ENCODE data around the gene SLFN12L. TPM values are rescaled to one million over a fixed set of nuclear protein-coding genes. Genes with fewer than 3 reads are reported as not detected.

Gene SLFN12L
- total and polyA plus RNA-seq, 2 donors (not counting 1 experiment from before 2014, with no cell fraction given) = 0.43 to 3.8 TPM

DNA sequence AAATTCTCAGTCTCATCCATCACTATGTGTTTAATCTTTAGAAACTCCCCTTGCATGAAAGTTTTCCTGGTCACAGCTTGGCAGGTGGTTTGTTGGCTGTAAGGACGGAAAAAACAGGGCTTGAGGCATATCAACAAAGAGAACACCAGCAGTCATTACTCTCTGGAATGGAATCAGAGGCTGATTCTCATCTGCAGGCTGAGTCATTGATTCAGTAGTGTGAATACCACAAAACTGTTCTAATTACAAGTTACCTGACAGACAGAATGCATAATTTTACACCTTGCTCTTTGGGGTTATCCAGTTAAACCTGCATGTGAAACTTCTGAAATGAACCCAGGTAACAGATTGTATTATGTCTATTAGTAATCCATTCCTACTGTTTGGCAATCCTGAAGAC is 11.5 kb upstream of the SLFN12L start:
- Histone ChIP-seq H3K27ac (ENCODE audit: low read length in 2 of 2) (no peak overlapping the region), H3K4me3 (ENCODE audit: control extremely low read depth in 1 of 5, extremely low read depth in 1 of 5, insufficient read depth in 1 of 5, low read depth in 2 of 5, low read length in 4 of 5) (no peak overlapping the region), H2AFZ (ENCODE audit: insufficient read depth, low read depth, low read length, poor library complexity, severe bottlenecking) (no peak overlapping the region), H3K4me1 (ENCODE audit: control insufficient read depth in 2 of 2, insufficient read depth in 2 of 2, low read length in 2 of 2) (peaks cover 3 to 4% of the 10 kb centered on the region in 2 donors), H4K20me1 (ENCODE audit: control insufficient read depth, insufficient read depth, low read length, poor library complexity, severe bottlenecking) (no peaks in the 10 kb centered on the region), H3K9ac (ENCODE audit: low read length) (no peak overlapping the region), H3K79me2 (ENCODE audit: control insufficient read depth, insufficient read depth, low read length) (no peaks in the 10 kb centered on the region), H3K36me3 (replicated peaks in 1 of 2; ENCODE audit: control extremely low read depth in 1 of 2, control insufficient read depth in 1 of 2, extremely low read depth in 1 of 2, insufficient read depth in 2 of 2, low read length in 1 of 2) (no peaks in the 10 kb centered on the region), H3K27me3 (replicated peaks in 1 of 4; ENCODE audit: control extremely low read depth in 1 of 4, control insufficient read depth in 3 of 4, insufficient read depth in 4 of 4, low read length in 3 of 4) (no peaks in the 10 kb centered on the region), H3K9me3 (ENCODE audit: control extremely low read depth in 1 of 3, control insufficient read depth in 2 of 3, insufficient read depth in 1 of 3, low read length in 2 of 3) (no peaks in the 10 kb centered on the region), H3K4me2 (replicated peaks; ENCODE audit: low read depth, low read length, poor library complexity, severe bottlenecking) (no peak overlapping the region)
- ChIA-PET CTCF (interaction anchor here (1.5 kb wide), 1 partner anchor 10 kb away, joined by 4 read pairs; no protein-coding TSS in a partner anchor), POLR2A (no interaction called here)
- no CpG with 5 or more reads among the region's 1 CpG for WGBS (ENCODE audit: insufficient coverage)
- Mint-ChIP-seq H3K27ac (no peak overlapping the region), H3K4me3 (no peak overlapping the region), H3K27me3 (peaks cover 4% of the 10 kb centered on the region), H3K9me3 (ENCODE audit: insufficient read depth) (no peaks in the 10 kb centered on the region), H3K4me1 (peaks cover 8% of the 10 kb centered on the region)
- TF ChIP-seq EZH2 (IDR thresholded peaks at IDR 0.05; ENCODE audit: borderline replicate concordance, insufficient read depth, low read depth, low read length, poor library complexity, severe bottlenecking) = no peak
- TF ChIP-seq, protein P1, sequence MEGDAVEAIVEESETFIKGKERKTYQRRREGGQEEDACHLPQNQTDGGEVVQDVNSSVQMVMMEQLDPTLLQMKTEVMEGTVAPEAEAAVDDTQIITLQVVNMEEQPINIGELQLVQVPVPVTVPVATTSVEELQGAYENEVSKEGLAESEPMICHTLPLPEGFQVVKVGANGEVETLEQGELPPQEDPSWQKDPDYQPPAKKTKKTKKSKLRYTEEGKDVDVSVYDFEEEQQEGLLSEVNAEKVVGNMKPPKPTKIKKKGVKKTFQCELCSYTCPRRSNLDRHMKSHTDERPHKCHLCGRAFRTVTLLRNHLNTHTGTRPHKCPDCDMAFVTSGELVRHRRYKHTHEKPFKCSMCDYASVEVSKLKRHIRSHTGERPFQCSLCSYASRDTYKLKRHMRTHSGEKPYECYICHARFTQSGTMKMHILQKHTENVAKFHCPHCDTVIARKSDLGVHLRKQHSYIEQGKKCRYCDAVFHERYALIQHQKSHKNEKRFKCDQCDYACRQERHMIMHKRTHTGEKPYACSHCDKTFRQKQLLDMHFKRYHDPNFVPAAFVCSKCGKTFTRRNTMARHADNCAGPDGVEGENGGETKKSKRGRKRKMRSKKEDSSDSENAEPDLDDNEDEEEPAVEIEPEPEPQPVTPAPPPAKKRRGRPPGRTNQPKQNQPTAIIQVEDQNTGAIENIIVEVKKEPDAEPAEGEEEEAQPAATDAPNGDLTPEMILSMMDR (IDR thresholded peaks at IDR 0.05) = no peak
- DNase-seq (no peak), ATAC-seq (ENCODE audit: low read depth) (no peak)
- intact Hi-C loops (cut with micrococcal nuclease) = no loop called here

DNA sequence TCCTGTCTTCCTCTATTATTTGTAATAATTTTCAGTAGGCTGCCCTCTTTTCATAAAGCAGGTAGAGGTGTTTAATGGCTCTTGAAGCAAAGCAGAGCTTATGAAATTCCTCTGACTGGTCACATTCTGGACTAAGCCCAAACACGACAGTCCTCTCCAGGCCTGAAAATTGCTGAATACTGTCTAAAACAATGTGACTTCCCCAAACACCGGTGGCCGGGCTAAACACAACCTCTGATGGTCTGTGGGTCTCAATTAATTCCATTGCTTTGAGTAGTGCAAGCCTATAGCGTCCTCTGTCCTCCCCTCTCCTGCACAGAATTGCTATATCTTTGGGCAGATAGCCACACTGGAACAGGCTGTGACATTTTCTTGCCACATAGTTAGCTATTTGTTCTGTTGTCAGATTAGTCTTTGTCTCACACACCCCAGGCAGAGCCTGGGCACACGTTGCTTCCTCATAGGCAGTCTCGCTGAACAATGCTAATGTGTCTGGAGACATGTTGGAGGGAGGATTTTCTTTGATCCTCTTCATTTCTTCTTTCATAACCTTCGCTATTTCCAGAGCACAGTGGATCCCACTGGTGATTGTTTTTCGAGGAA is 10.8 kb upstream of the SLFN12L start:
- H3K27ac ChIP-seq (ENCODE audit: low read length in 2 of 2) = no peak overlapping the region
- H3K79me2 ChIP-seq (ENCODE audit: control insufficient read depth, insufficient read depth, low read length) = no peaks in the 10 kb centered on the region
- 100% methylated on average over 4 of the region's 8 CpGs for WGBS (ENCODE audit: insufficient coverage)
- POLR2A ChIA-PET = no interaction called here
- no peaks in the 10 kb centered on the region for H3K27me3 ChIP-seq (replicated peaks in 1 of 4; ENCODE audit: control extremely low read depth in 1 of 4, control insufficient read depth in 3 of 4, insufficient read depth in 4 of 4, low read length in 3 of 4)
- H3K9me3 Mint-ChIP-seq (ENCODE audit: insufficient read depth) = no peaks in the 10 kb centered on the region
- no peak overlapping the region for H3K9ac ChIP-seq (ENCODE audit: low read length)
- no peaks in the 10 kb centered on the region for H3K36me3 ChIP-seq (replicated peaks in 1 of 2; ENCODE audit: control extremely low read depth in 1 of 2, control insufficient read depth in 1 of 2, extremely low read depth in 1 of 2, insufficient read depth in 2 of 2, low read length in 1 of 2)
- no peak overlapping the region for H3K4me3 ChIP-seq (ENCODE audit: control extremely low read depth in 1 of 5, extremely low read depth in 1 of 5, insufficient read depth in 1 of 5, low read depth in 2 of 5, low read length in 4 of 5)
- H3K4me1 ChIP-seq (ENCODE audit: control insufficient read depth in 2 of 2, insufficient read depth in 2 of 2, low read length in 2 of 2) = peaks cover 4 to 5% of the 10 kb centered on the region in 2 donors
- H4K20me1 ChIP-seq (ENCODE audit: control insufficient read depth, insufficient read depth, low read length, poor library complexity, severe bottlenecking) = no peaks in the 10 kb centered on the region
- no peak overlapping the region for H3K27ac Mint-ChIP-seq
- H3K4me2 ChIP-seq (replicated peaks; ENCODE audit: low read depth, low read length, poor library complexity, severe bottlenecking) = no peak overlapping the region
- DNase-seq (no peak), ATAC-seq (ENCODE audit: low read depth) (no peak)
- no peak overlapping the region for H2AFZ ChIP-seq (ENCODE audit: insufficient read depth, low read depth, low read length, poor library complexity, severe bottlenecking)
- no peak for TF ChIP-seq EZH2 (IDR thresholded peaks at IDR 0.05; ENCODE audit: borderline replicate concordance, insufficient read depth, low read depth, low read length, poor library complexity, severe bottlenecking)
- TF ChIP-seq, protein P1 (IDR thresholded peaks at IDR 0.05) = no peak
- no peaks in the 10 kb centered on the region for H3K9me3 ChIP-seq (ENCODE audit: control extremely low read depth in 1 of 3, control insufficient read depth in 2 of 3, insufficient read depth in 1 of 3, low read length in 2 of 3)
- H3K4me3 Mint-ChIP-seq = no peak overlapping the region
- H3K4me1 Mint-ChIP-seq = peaks cover 9% of the 10 kb centered on the region
- intact Hi-C loops (cut with micrococcal nuclease) = no loop called here
- H3K27me3 Mint-ChIP-seq = peaks cover 4% of the 10 kb centered on the region
- CTCF ChIA-PET = interaction anchor here (0.9 kb wide), 1 partner anchor 9 kb away, joined by 3 read pairs; no protein-coding TSS in a partner anchor

Data from B cell (primary cell).